ENCODE measurements around the gene KIF4B.

DNA sequence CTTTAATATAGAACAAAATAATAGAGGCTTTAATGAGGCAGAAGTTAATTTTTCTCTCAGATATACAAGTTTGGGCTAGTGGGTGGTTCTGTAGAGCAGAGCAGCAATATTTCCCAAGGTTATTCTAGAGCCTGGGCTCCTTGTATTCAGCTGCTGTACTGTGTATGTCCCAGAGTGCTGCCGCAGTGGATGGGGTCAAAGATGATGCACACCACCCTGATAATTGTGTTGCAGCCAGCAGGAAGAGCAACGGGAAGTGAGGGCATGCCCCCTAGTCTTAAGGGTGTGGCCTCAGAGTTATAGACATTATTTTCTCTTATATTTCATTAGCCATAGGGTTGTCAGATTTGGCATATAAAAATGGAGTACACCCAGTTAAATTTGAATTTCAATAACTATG, 23.9 kb upstream of the KIF4B start:
- TF ChIP-seq CTCF (conservative IDR thresholded peaks at IDR 0.05; ENCODE audit: low read length) (no peak), EZH2phosphoT487 (IDR thresholded peaks at IDR 0.05; ENCODE audit: borderline replicate concordance) (no peak)

All from Loucy (cell line).